H9 (cell line): ENCODE measurements around the gene DAPK2. TPM values are rescaled to one million over a fixed set of nuclear protein-coding genes. Genes with fewer than 3 reads are reported as not detected.

Experiments
- DNase-seq: peaks from one replicate; pipeline ENCODE4 v3.0.0-alpha.2; 2017
- H2AFZ ChIP-seq: one replicate; pipeline ENCODE4 v1.6.1; 2013; ENCODE audit warnings: mild to moderate bottlenecking, low read length, control low read depth, moderate library complexity
- H2AK5ac ChIP-seq: 2 replicates; pipeline ENCODE4 v1.6.1; 2013; ENCODE audit warnings: low read length, control low read depth, mixed read lengths; ENCODE audit not compliant: insufficient read length
- H2BK120ac ChIP-seq: one replicate; pipeline ENCODE4 v1.6.1; 2013; ENCODE audit warnings: low read depth, mild to moderate bottlenecking, low read length, control low read depth, inconsistent platforms; ENCODE audit not compliant: poor library complexity, severe bottlenecking
- H2BK12ac ChIP-seq: 2 replicates; pipeline ENCODE4 v1.6.1; 2013; ENCODE audit warnings: low read length, control low read depth, mixed read lengths, low read depth; ENCODE audit not compliant: insufficient read length
- H2BK15ac ChIP-seq: 2 replicates; pipeline ENCODE4 v1.6.1; 2013; ENCODE audit warnings: low read depth, low read length, control low read depth
- H2BK20ac ChIP-seq: one replicate; pipeline ENCODE4 v1.6.1; 2013; ENCODE audit warnings: low read depth, mild to moderate bottlenecking, low read length, control low read depth, inconsistent platforms; ENCODE audit not compliant: poor library complexity, severe bottlenecking
- H2BK5ac ChIP-seq: 2 replicates; pipeline ENCODE4 v1.6.1; 2013; ENCODE audit warnings: low read length, control low read depth, mixed read lengths; ENCODE audit not compliant: insufficient read length
- H3K14ac ChIP-seq: 2 replicates; pipeline ENCODE4 v1.6.1; 2013; ENCODE audit warnings: low read length, control low read depth; ENCODE audit not compliant: insufficient read depth
- H3K18ac ChIP-seq: 2 replicates; pipeline ENCODE4 v1.6.1; 2013; ENCODE audit warnings: low read depth, mild to moderate bottlenecking, mixed read lengths, low read length, control low read depth; ENCODE audit not compliant: insufficient read length
- H3K23ac ChIP-seq: 2 replicates; pipeline ENCODE4 v1.6.1; 2013; ENCODE audit warnings: low read length, control low read depth, mixed read lengths, low read depth; ENCODE audit not compliant: insufficient read length
- H3K23me2 ChIP-seq: 2 replicates; pipeline ENCODE4 v1.6.1; 2013; ENCODE audit warnings: low read depth, mild to moderate bottlenecking, mixed read lengths, low read length, control low read depth; ENCODE audit not compliant: insufficient read length, poor library complexity, severe bottlenecking
- H3K27ac ChIP-seq: 2 replicates; pipeline ENCODE4 v1.5.1; 2013; ENCODE audit warnings: low read length, control low read depth, mixed read lengths, low read depth; ENCODE audit not compliant: insufficient read length
- H3K27me3 ChIP-seq: 2 replicates; pipeline ENCODE4 v1.6.1; 2013; ENCODE audit warnings: low read length, control low read depth, inconsistent platforms; ENCODE audit not compliant: insufficient read depth
- H3K4ac ChIP-seq: 2 replicates; pipeline ENCODE4 v1.6.1; 2013; ENCODE audit warnings: low read depth, mild to moderate bottlenecking, control low read depth, inconsistent platforms, low read length, moderate library complexity
- H3K4me1 ChIP-seq: 2 replicates; pipeline ENCODE4 v1.6.1; 2013; ENCODE audit warnings: low read length, control low read depth, inconsistent platforms; ENCODE audit not compliant: insufficient read depth
- H3K4me2 ChIP-seq: 2 replicates; pipeline ENCODE4 v1.6.1; 2013; ENCODE audit warnings: low read length, control low read depth, mixed read lengths; ENCODE audit not compliant: insufficient read length, insufficient read depth
- H3K56ac ChIP-seq: 2 replicates; pipeline ENCODE4 v1.6.1; 2013; ENCODE audit warnings: low read depth, mild to moderate bottlenecking, mixed read lengths, low read length, control low read depth; ENCODE audit not compliant: insufficient read length
- H3K79me1 ChIP-seq: 2 replicates; pipeline ENCODE4 v1.6.1; 2013; ENCODE audit warnings: low read depth, mild to moderate bottlenecking, moderate library complexity, low read length, control low read depth, inconsistent platforms; ENCODE audit not compliant: insufficient read depth, poor library complexity, severe bottlenecking
- H3K79me2 ChIP-seq: 2 replicates; pipeline ENCODE4 v1.6.1; 2013; ENCODE audit warnings: low read length, control low read depth, inconsistent platforms; ENCODE audit not compliant: insufficient read depth
- H3K9ac ChIP-seq: 2 replicates; pipeline ENCODE4 v1.6.1; 2013; ENCODE audit warnings: low read length, control low read depth, mixed read lengths; ENCODE audit not compliant: insufficient read length; ENCODE audit errors: extremely low read depth
- H3K9me3 ChIP-seq: one replicate; pipeline ENCODE4 v1.6.1; 2013; ENCODE audit warnings: low read depth, low read length, inconsistent platforms; ENCODE audit not compliant: control insufficient read depth
- H3T11ph ChIP-seq: one replicate; pipeline ENCODE4 v1.6.1; 2013; ENCODE audit warnings: mild to moderate bottlenecking, low read length, control low read depth, inconsistent platforms
- H4K20me1 ChIP-seq: one replicate; pipeline ENCODE4 v1.6.1; 2013; ENCODE audit not compliant: control insufficient read depth, insufficient read length, insufficient read depth
- H4K5ac ChIP-seq: 2 replicates; pipeline ENCODE4 v1.6.1; 2013; ENCODE audit warnings: low read depth, mild to moderate bottlenecking, mixed read lengths, low read length, control low read depth; ENCODE audit not compliant: insufficient read length
- H4K8ac ChIP-seq: replicated peaks from 2 replicates; pipeline ENCODE4 v1.6.1; 2013; ENCODE audit warnings: low read length, control low read depth, mixed read lengths, low read depth; ENCODE audit not compliant: insufficient read length
- H4K91ac ChIP-seq: 2 replicates; pipeline ENCODE4 v1.6.1; 2013; ENCODE audit warnings: low read depth, mild to moderate bottlenecking, moderate library complexity, mixed read lengths, low read length, control low read depth; ENCODE audit not compliant: insufficient read length
- H3K27ac Mint-ChIP-seq, 3 experiments: 2 replicates in 2 of 3; 3 replicates in 1 of 3; pipeline ENCODE4 v1.8.0; 2020 to 2021; ENCODE audit warnings: mixed read lengths in 3 of 3, mild to moderate bottlenecking in 1 of 3, moderate library complexity in 1 of 3
- H3K27me3 Mint-ChIP-seq: 2 replicates; pipeline ENCODE4 v1.8.0; 2021; ENCODE audit warnings: low read depth, mild to moderate bottlenecking, moderate library complexity, mixed read lengths
- H3K36me3 Mint-ChIP-seq, 3 experiments: 2 replicates in 2 of 3; 3 replicates in 1 of 3; pipeline ENCODE4 v1.8.0; 2020 to 2021; ENCODE audit warnings: low read depth in 3 of 3, mixed read lengths in 3 of 3; ENCODE audit not compliant: insufficient read depth in 1 of 3
- H3K4me1 Mint-ChIP-seq, 2 experiments: 2 replicates each; pipeline ENCODE4 v1.8.0; 2020; ENCODE audit warnings: mixed read lengths in 2 of 2
- H3K4me3 Mint-ChIP-seq, 2 experiments: 2 replicates in 1 of 2; 3 replicates in 1 of 2; pipeline ENCODE4 v1.8.0; 2020 to 2021; ENCODE audit warnings: mild to moderate bottlenecking in 2 of 2, mixed read lengths in 2 of 2, moderate library complexity in 1 of 2
- H3K9me3 Mint-ChIP-seq, 2 experiments: 2 replicates in 1 of 2; 3 replicates in 1 of 2; pipeline ENCODE4 v1.8.0; 2020; ENCODE audit warnings: mild to moderate bottlenecking in 2 of 2, mixed read lengths in 2 of 2, moderate library complexity in 1 of 2
- CTCF ChIP-seq: fragments of 200-600 bp; sonication (generic); conservative IDR thresholded peaks from 3 replicates; pipeline ENCODE4 v1.8.0; 2021; ENCODE audit warnings: antibody characterized with exemption, mild to moderate bottlenecking
- WGBS: extraction: QIAGEN DNeasy Blood & Tissue Kit; methylation state at CpG from one replicate; pipeline ENCODE4 v1.1.7; 2013; ENCODE audit warnings: missing lambda C conversion rate, low lambda C conversion rate, mixed read lengths; ENCODE audit not compliant: insufficient read length; ENCODE audit errors: extremely low coverage; 5-methylcytosine and 5-hydroxymethylcytosine counted together
- total RNA-seq: library from RNA; stranded (reverse); gene quantifications from 2 replicates; pipeline ENCODE4 v1.2.1, GENCODE V29; 2021

DAPK2 gene
- total RNA-seq, 1 experiment from 2014 or later: 3.5 TPM

- Mint-ChIP-seq H3K27ac (no peak overlapping the region; a peak in 1 of 7 replicates), H3K27me3 (peaks cover 2% of the 10 kb centered on the region), H3K4me3 (no peak overlapping the region), H3K36me3 (no peaks in the 10 kb centered on the region), H3K4me1 (peaks cover 0 to 7% of the 10 kb centered on the region in 2 experiments; a peak in 2 of 4 replicates), H3K9me3 (no peaks in the 10 kb centered on the region)
- no peak overlapping the region for H3K4me2 ChIP-seq
- H3K27me3 ChIP-seq: no peaks in the 10 kb centered on the region
- H4K91ac ChIP-seq: no peak overlapping the region
- no peak overlapping the region for H2BK5ac ChIP-seq
- H3K23ac ChIP-seq: no peak overlapping the region
- H3K4ac ChIP-seq: no peak overlapping the region
- H3K79me2 ChIP-seq: no peaks in the 10 kb centered on the region
- TF ChIP-seq CTCF: no peak
- no peaks in the 10 kb centered on the region for H4K20me1 ChIP-seq
- H3K18ac ChIP-seq: no peak overlapping the region
- H3K9ac ChIP-seq: no peak overlapping the region
- H3K23me2 ChIP-seq: no peaks in the 10 kb centered on the region
- no peak overlapping the region for H3K56ac ChIP-seq
- no peak overlapping the region for H2BK12ac ChIP-seq
- H3K27ac ChIP-seq: no peak overlapping the region
- H3K14ac ChIP-seq: no peak overlapping the region; the same call in 1 of the 2 replicates
- no peak for DNase-seq
- no CpG with 5 or more reads among the region's 8 CpGs for WGBS
- H4K8ac ChIP-seq: no peak overlapping the region
- no peak overlapping the region for H4K5ac ChIP-seq
- no peaks in the 10 kb centered on the region for H3K9me3 ChIP-seq
- no peaks in the 10 kb centered on the region for H3K4me1 ChIP-seq
- no peak overlapping the region for H3T11ph ChIP-seq
- H2AFZ ChIP-seq: no peak overlapping the region
- no peak overlapping the region for H2AK5ac ChIP-seq
- H2BK20ac ChIP-seq: no peak overlapping the region
- H2BK120ac ChIP-seq: no peak overlapping the region
- no peak overlapping the region for H2BK15ac ChIP-seq
- H3K79me1 ChIP-seq: no peaks in the 10 kb centered on the region
These were observed 47.8 kb downstream of the DAPK2 start for GRCh38 chr15:63998489-63998888.
